ENCODE results near the gene BRD1. TPM values are rescaled to one million over a fixed set of nuclear protein-coding genes. Genes with fewer than 3 reads are reported as not detected.

BRD1 gene
- total and polyA plus RNA-seq, 7 donors = 12.6 to 52.6 (median 31.1) TPM

DNA sequence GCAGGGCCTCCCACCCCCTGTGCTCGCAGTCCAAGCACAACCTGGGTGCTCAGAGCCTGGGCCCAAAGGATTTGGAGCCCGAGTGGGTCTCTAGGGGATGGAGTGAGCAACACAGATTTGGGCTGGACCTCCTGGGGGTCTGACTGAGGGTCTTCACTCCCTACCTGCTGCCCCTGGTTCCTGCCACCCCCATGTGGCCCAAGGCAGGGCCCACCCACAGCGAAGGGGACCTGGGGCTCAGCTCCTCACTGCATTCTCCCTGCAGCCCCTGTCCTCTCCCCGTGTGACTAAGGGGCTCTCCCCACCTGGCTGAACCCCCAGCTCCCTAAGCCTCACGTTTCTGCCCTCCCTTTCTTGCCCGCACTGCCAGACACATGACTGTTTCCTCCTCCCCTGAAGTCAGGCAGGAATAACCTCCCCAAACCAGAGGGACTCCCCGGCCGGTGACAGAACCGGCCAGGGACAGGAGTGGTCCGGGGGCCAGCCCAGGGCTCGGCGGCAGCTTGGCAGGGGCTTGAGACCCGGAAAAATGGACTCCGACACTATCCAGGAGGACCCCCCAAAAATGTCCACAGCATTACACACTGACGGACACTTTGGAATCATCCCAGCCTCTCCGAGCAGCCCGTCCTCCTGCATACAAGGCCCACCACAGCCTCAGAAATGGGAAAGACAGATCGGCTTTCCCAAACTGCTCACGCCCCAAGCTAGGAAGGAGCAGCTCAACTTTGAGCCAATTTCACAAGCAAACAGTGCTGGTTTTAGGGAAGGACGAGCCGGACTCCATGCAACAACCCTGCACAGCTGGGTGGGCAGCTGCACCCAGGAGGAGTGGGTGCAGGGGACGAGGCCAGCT is 57.8 kb downstream of the BRD1 start:
- Histone ChIP-seq H3K27ac (peak overlapping the region in 2 of 4 donors; percentile 15 to 43), H3K27me3 (no peaks in the 10 kb centered on the region), H3K4me3 (no peak overlapping the region), H3K9me3 (peaks cover 0 to 9% (median 7%) of the 10 kb centered on the region in 4 donors), H3K36me3 (peaks cover 20 to 32% (median 23%) of the 10 kb centered on the region in 4 donors), H3K4me1 (peaks cover 0 to 16% (median 12%) of the 10 kb centered on the region in 4 donors)
- TF ChIP-seq, protein P1, sequence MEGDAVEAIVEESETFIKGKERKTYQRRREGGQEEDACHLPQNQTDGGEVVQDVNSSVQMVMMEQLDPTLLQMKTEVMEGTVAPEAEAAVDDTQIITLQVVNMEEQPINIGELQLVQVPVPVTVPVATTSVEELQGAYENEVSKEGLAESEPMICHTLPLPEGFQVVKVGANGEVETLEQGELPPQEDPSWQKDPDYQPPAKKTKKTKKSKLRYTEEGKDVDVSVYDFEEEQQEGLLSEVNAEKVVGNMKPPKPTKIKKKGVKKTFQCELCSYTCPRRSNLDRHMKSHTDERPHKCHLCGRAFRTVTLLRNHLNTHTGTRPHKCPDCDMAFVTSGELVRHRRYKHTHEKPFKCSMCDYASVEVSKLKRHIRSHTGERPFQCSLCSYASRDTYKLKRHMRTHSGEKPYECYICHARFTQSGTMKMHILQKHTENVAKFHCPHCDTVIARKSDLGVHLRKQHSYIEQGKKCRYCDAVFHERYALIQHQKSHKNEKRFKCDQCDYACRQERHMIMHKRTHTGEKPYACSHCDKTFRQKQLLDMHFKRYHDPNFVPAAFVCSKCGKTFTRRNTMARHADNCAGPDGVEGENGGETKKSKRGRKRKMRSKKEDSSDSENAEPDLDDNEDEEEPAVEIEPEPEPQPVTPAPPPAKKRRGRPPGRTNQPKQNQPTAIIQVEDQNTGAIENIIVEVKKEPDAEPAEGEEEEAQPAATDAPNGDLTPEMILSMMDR (IDR thresholded peaks at IDR 0.05) = no peak
- TF ChIP-seq EP300 (IDR thresholded peaks at IDR 0.05) (no peak), POLR2AphosphoS5 (IDR thresholded peaks at IDR 0.05) (no peak), POLR2A (IDR thresholded peaks at IDR 0.05) (no peak)
- intact Hi-C loops (cut with DNase I) = loop anchor here (5.0 kb wide), 2 partner anchors 147 to 262 kb away; partner anchors contain the start of genes ALG12 and CRELD2
- peak; percentile 40 for DNase-seq
- 70 to 81% methylated on average over 22 of the region's 22 CpGs for WGBS, 2 donors

DNA sequence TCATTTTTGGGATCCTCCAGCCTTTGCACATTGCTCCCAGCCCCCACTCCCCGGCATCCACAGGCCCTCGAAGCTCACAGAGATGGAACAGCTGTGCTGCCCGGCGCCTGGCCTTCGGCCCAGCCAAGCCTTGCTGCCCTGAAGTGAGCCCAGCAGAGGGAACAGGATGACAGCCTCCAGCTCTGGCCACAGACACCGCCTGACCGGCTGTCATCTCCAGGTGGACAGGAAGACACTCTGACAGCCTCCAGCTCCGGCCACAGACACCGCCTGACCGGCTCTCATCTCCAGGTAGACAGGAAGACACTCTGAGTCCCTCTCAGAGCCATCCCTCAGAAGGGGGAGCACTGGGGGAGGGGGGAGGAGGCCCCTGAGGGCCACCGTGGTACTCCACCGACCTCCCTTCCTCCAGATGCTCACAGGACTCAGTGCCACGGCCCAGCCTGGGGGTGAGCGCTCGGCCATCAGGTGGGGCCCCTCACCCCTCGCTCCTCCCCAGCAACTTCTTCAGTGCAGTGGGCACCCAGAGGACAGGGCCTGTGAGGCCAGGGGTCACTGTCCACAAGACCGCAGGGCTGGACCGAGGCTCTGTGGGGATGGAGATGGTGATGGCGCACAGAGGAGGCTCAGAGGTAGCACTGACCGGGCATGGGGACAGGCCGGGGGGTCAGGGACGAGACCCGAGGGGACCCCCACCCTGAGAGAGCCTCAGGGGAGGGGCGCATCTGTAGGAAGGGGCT is 58.6 kb downstream of the BRD1 start:
- Histone ChIP-seq H3K36me3 (peaks cover 13 to 24% (median 16%) of the 10 kb centered on the region in 4 donors), H3K27ac (peak overlapping the region in 3 of 4 donors; percentile 12 to 43 (median 15)), H3K4me1 (peaks cover 0 to 16% (median 12%) of the 10 kb centered on the region in 4 donors), H3K4me3 (no peak overlapping the region), H3K9me3 (peaks cover 0 to 9% (median 7%) of the 10 kb centered on the region in 4 donors), H3K27me3 (no peaks in the 10 kb centered on the region)
- 71 to 77% methylated on average over 24 of the region's 24 CpGs for WGBS, 2 donors
- peak in 1 of 4 donors; percentile 9 for TF ChIP-seq POLR2AphosphoS5 (IDR thresholded peaks at IDR 0.05)
- TF ChIP-seq, protein P1 (IDR thresholded peaks at IDR 0.05) = no peak
- no peak for TF ChIP-seq EP300 (IDR thresholded peaks at IDR 0.05)
- intact Hi-C loops (cut with DNase I) = loop anchor here (5.0 kb wide), 2 partner anchors 148 to 263 kb away; partner anchors contain the start of genes ALG12 and CRELD2
- peak; percentile 70 for DNase-seq

DNA sequence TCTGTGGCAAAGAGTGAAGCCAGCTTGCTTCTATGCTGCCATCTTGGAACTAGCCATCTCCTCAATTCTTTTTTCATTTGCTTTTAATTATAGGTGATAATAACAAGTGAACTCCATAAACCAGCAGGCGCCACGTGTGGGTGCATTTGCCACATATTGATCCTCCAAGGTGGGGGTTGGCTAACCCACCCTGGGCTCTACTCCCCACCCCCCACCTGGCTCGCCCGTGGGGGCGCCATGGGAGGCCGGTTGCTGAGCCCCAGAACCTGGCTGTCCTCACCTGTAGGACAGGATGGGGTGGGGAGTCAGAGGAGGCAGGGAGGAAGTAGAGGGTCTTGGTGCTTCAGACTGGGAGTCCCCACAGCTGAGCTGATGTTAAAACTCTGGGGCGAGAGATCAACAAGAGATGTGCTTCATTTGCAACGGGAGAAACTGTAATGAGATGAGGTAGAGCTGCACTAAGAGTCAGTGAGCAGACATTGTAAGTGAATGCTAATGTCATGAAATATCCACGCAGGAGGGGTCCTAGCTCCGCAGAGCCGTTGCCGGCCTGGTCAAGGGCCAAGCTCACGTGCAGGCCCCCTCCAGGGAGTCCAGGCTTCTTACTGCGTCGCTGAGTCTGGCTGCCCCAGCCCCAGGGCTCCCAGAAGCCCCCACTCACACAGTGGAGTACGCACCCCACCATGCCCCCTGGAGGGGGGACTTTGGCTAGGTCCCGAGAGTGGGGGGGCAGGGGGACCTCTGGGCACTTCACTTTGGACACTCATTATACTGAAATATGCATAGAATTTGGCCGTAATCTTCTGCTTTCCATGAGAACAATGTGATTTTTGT is 59.4 kb downstream of the BRD1 start:
- peaks cover 0 to 9% (median 7%) of the 10 kb centered on the region in 4 donors for H3K9me3 ChIP-seq
- intact Hi-C loops (cut with DNase I) = loop anchor here (5.0 kb wide), 2 partner anchors 149 to 264 kb away; partner anchors contain the start of genes ALG12 and CRELD2
- H3K4me3 ChIP-seq = no peak overlapping the region
- peak overlapping the region in 1 of 4 donors; percentile 43 for H3K27ac ChIP-seq
- H3K4me1 ChIP-seq = peaks cover 0 to 16% (median 12%) of the 10 kb centered on the region in 4 donors
- DNase-seq = peak; percentile 60
- no peaks in the 10 kb centered on the region for H3K27me3 ChIP-seq
- peaks cover 6 to 16% (median 9%) of the 10 kb centered on the region in 4 donors for H3K36me3 ChIP-seq
- 79 to 80% methylated on average over 18 of the region's 18 CpGs for WGBS, 2 donors
- TF ChIP-seq POLR2AphosphoS5 (IDR thresholded peaks at IDR 0.05) = no peak

DNA sequence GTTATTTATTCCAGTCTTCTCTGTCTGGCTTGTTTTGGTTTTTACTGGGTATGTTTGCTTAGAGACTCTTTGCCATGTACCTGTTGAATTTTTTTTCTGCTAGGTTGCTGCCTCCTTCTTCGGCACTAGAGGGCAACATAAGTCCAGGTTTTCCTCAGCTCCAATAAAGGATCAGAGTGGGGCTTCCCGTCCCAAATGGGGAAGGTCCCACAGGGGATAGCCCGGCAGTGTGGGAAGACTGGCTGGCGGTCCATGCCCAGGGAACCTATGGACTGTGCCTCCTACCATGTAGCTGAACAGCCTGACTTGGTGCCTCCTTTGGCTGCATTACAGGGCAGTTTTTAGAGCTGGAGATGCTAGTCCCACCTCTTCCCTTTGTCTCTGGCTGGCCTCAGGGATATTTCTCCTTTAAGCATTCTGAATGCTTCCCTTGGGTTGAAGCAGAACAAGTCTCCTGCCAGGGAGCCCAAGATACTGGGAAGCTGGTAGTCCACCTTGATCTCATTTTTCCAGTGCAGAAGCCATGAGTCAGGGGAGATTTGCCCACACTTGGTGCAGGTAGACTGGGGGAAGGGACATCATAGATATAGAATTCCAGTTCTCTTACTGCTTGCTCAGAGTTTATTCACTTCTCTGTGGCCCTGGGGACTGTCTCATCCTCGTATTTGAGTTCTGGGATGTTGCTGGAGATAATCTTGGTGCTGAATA is 60.2 kb downstream of the BRD1 start:
- 26 to 39% methylated on average over 5 of the region's 5 CpGs for WGBS, 2 donors
- Histone ChIP-seq H3K36me3 (peaks cover under 1 to 8% (median 3%) of the 10 kb centered on the region in 4 donors), H3K9me3 (peaks cover 0 to 9% (median 7%) of the 10 kb centered on the region in 4 donors), H3K4me3 (no peak overlapping the region), H3K27me3 (no peaks in the 10 kb centered on the region), H3K27ac (no peak overlapping the region), H3K4me1 (peaks cover 0 to 16% (median 12%) of the 10 kb centered on the region in 4 donors)
- no peak for TF ChIP-seq POLR2A (IDR thresholded peaks at IDR 0.05)
- no peak for TF ChIP-seq EP300 (IDR thresholded peaks at IDR 0.05)
- TF ChIP-seq, protein P1 (IDR thresholded peaks at IDR 0.05) = peak; percentile 49 to 69 (median 59)
- no peak for TF ChIP-seq POLR2AphosphoS5 (IDR thresholded peaks at IDR 0.05)
- intact Hi-C loops (cut with DNase I) = loop anchor here (5.0 kb wide), 2 partner anchors 150 to 265 kb away; partner anchors contain the start of genes ALG12 and CRELD2
- DNase-seq = peak; percentile 61

Data from sigmoid colon (tissue), 7 donors.